GM12892 (cell line): ENCODE measurements around the gene UPP2.

Experiments
- POLR2A ChIP-seq: IDR thresholded peaks from 2 replicates; pipeline ENCODE4 v1.6.1; 2011; ENCODE audit warnings: low read depth, low read length, control low read depth
- POLR2AphosphoS5 ChIP-seq: IDR thresholded peaks from 2 replicates; pipeline ENCODE4 v1.6.1; 2011; ENCODE audit warnings: low read depth, low read length, control low read depth
- TAF1 ChIP-seq: IDR thresholded peaks from 2 replicates; pipeline ENCODE4 v1.6.1; 2011; ENCODE audit warnings: low read depth, mild to moderate bottlenecking, control low read depth, low read length, borderline replicate concordance

DNA sequence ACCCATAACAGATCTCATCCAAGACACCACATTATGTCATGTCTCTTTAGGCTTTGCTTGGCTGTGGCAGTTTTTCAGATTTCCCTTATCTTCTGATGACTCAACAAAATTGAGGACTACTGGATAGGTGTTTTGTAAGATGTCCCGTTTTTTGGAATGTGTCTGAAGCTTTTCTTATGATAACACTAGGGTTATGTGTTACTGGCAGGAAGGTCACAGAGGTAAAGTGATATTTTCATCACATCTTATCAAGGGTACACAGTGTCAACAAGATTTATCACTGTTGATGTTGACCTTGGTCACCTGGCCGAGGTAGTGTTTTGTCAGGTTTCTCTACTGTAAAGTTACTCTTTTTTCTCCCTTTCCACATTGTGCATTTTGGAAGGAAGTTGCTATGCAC, 44.8 kb upstream of the UPP2 start:
- TF ChIP-seq POLR2A (no peak), TAF1 (no peak), POLR2AphosphoS5 (no peak)
